Fibroblast of villous mesenchyme (primary cell): ENCODE data around the gene GRK3. TPM values are rescaled to one million over a fixed set of nuclear protein-coding genes. Genes with fewer than 3 reads are reported as not detected.
"Not testable (repeated sequence)": the region's sequence is repeated elsewhere in the genome, so short reads cannot be mapped to it uniquely, and the experiment has no call there.

Experiments used
- DNase-seq: peaks from one replicate; pipeline ENCODE4 v3.0.0-alpha.2; 2010; ENCODE audit warnings: low read depth
- H3K4me3 ChIP-seq: 2 replicates; pipeline ENCODE4 v1.5.1; 2011; ENCODE audit warnings: low read depth, mild to moderate bottlenecking, low read length
- CTCF ChIP-seq: IDR thresholded peaks from 2 replicates; pipeline ENCODE4 v1.5.1; 2012; ENCODE audit warnings: low read depth, mild to moderate bottlenecking, low read length; ENCODE audit not compliant: insufficient read depth
- total RNA-seq: library from RNA; depleted of rRNA; stranded (reverse); fragments of >200 nt; gene quantifications from 2 replicates; pipeline ENCODE4 v1.2.3, GENCODE V29; 2012

The GRK3 gene
- total RNA-seq, 1 donor = 1.7 TPM

- TF ChIP-seq CTCF = no peak
- no peak for DNase-seq
- no peak overlapping the region for H3K4me3 ChIP-seq
Observed at GRCh38 chr22:25598609-25599008, 34.1 kb downstream of the GRK3 start.

DNA sequence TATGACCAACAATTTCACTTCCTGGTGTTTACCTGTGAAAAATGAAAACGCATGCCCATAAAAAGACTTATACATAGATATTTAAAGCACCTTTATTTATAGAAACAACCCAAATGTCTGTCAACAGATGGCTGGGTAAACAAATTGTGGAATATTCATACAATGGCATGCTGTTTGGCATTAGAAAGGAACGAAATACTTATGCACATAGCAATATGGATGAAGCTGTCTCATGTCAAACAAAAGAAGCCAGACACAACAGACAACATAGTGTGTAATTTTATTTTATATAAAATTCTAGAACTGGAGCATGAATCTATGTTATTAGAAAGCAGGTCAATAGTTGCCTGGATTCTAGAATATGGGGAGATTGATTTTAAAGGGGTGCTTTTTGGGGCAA, 38.0 kb downstream of the GRK3 start:
- TF ChIP-seq CTCF = no peak
- no peak overlapping the region for H3K4me3 ChIP-seq
- DNase-seq = no peak

DNA sequence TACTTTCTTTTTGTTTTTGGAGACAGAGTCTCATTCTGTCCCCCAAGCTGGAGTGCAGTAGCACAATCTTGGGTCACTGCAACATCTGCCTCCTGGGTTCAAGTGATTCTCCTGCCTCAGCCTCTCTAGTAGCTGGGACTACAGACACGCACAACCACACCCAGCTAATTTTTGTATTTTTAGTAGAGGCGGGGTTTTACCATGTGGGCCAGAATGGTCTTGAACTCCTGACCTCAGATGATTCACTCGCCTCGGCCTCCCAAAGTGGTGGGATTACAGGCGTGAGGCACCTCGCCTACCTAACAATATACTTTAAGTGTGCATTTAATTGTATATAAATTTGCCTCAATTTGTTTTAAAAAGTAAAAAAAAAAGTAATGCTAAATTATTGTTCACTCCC, 38.4 kb downstream of the GRK3 start:
- DNase-seq = no peak
- no peak overlapping the region for H3K4me3 ChIP-seq
- no peak for TF ChIP-seq CTCF

GRCh38 chr22:25605146-25605545, 40.7 kb downstream of the GRK3 start:
- not testable (repeated sequence) for DNase-seq, H3K4me3 ChIP-seq

- not testable (repeated sequence) for H3K4me3 ChIP-seq, DNase-seq
Observed at GRCh38 chr22:25605565-25605964, 41.1 kb downstream of the GRK3 start.

DNA sequence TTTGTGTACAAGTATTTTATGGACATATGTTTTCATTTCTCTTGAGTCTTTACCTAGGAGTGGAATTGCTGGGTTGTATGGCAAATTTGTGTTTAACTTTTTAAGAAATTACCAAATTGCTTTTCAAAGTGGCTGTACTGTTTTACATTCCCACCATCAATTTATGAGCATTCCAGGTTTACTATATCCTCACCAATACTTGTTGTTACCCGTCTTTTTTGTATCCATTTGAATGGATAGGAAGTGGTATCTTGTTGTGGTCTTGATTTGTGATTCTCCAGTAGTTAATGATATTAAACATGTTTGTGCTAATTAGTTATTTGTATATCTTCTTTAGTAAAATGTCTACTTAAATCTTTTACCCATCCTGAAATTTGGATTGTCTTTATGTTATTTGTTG, 46.8 kb downstream of the GRK3 start:
- not testable (repeated sequence) for H3K4me3 ChIP-seq, DNase-seq

DNA sequence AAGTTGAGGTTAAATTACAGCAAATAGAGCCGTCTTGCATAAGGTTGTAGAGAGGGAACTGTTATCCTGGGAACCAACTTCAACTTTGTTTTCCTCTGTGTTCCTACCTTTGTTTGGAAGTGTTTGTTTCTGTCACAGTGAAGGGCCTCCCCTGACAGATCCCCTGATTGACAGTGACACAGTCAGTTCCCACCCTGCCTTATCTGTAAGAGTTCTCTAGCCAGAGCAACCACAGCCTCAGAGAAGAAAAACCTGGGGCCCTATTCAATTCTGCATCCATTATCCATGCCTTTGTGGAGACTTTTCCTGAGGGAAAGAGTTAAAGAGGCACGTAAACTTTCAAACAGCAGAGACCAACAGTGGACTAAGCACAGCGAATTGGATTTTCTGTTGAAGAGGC, 48.7 kb downstream of the GRK3 start:
- DNase-seq, H3K4me3 ChIP-seq: not testable (repeated sequence)

- H3K4me3 ChIP-seq, DNase-seq: not testable (repeated sequence)
Observed at GRCh38 chr22:25613558-25613957, 49.1 kb downstream of the GRK3 start.

GRCh38 chr22:25614791-25615190, 50.3 kb downstream of the GRK3 start:
- H3K4me3 ChIP-seq, DNase-seq: not testable (repeated sequence)

DNA sequence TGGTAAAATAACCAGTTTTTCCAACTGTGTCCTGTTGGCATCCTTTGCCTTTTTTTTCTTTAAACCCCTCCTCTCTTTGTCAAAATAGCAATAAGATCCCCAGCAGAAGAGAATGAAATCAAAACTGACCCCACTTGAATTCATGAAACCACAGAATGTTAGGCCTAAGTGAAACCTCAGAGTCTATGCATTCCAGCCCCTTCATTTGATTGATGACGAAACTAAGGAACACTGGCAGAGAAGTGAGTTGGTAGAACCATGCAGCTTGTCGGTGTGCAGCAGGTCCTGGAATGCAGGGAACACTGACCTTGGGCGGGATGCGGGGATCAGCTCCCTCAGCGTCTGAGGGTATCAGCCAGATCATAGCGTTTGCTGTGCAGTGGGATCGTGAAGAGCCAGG, 57.5 kb downstream of the GRK3 start:
- DNase-seq = no peak
- no peak for TF ChIP-seq CTCF
- no peak overlapping the region for H3K4me3 ChIP-seq
